HEK293T (cell line): ENCODE results near the gene QSOX2.

Source experiments
- CTCF ChIA-PET: fragments of 350-600 bp; formaldehyde crosslinking; extraction: SDS; loops from one replicate; lab custom pipeline; 2021; ENCODE audit warnings: antibody characterized with exemption, inconsistent platforms; lab: Yijun Ruan, JAX
- POLR2A ChIA-PET: fragments of 350-600 bp; formaldehyde crosslinking; extraction: SDS; loops from one replicate; lab custom pipeline; 2020; ENCODE audit warnings: antibody characterized with exemption, inconsistent platforms; lab: Yijun Ruan, JAX
- DNase-seq: peaks from one replicate; pipeline ENCODE4 v3.0.0; 2012; ENCODE audit warnings: mixed read lengths; ENCODE audit errors: extremely low spot score
- ARNT ChIP-seq: fragments of 450-650 bp; IDR thresholded peaks from 2 replicates; pipeline ENCODE4 v1.6.1; 2017; ENCODE audit warnings: mild to moderate bottlenecking
- BHLHE40 ChIP-seq: fragments of 450-650 bp; IDR thresholded peaks from 2 replicates; pipeline ENCODE4 v1.6.1; 2016; ENCODE audit warnings: mild to moderate bottlenecking, moderate library complexity, borderline replicate concordance
- CTBP1 ChIP-seq: fragments of 450-650 bp; IDR thresholded peaks from 2 replicates; pipeline ENCODE4 v1.6.1; 2016; ENCODE audit warnings: borderline replicate concordance
- ELF4 ChIP-seq: fragments of 450-650 bp; IDR thresholded peaks from 2 replicates; pipeline ENCODE4 v1.6.1; 2017; ENCODE audit warnings: antibody characterized with exemption
- FOXA1 ChIP-seq: fragments of 450-650 bp; IDR thresholded peaks from 2 replicates; pipeline ENCODE4 v1.6.1; 2016; ENCODE audit warnings: mild to moderate bottlenecking
- FOXK2 ChIP-seq: fragments of 450-650 bp; IDR thresholded peaks from 2 replicates; pipeline ENCODE4 v1.6.1; 2016; ENCODE audit warnings: mild to moderate bottlenecking
- FOXM1 ChIP-seq: fragments of 450-650 bp; IDR thresholded peaks from 2 replicates; pipeline ENCODE4 v1.6.1; 2017; ENCODE audit warnings: mild to moderate bottlenecking, borderline replicate concordance
- HDGF ChIP-seq: fragments of 450-650 bp; IDR thresholded peaks from 2 replicates; pipeline ENCODE4 v1.6.1; 2017; ENCODE audit warnings: antibody characterized with exemption, borderline replicate concordance
- L3MBTL2 ChIP-seq: fragments of 450-650 bp; conservative IDR thresholded peaks from 2 replicates; pipeline ENCODE4 v1.6.1; 2016; ENCODE audit warnings: mild to moderate bottlenecking
- LEF1 ChIP-seq: fragments of 450-650 bp; IDR thresholded peaks from 2 replicates; pipeline ENCODE4 v1.6.1; 2017; ENCODE audit warnings: mild to moderate bottlenecking, borderline replicate concordance
- NFRKB ChIP-seq: fragments of 450-650 bp; IDR thresholded peaks from 2 replicates; pipeline ENCODE4 v1.6.1; 2016; ENCODE audit warnings: mild to moderate bottlenecking, moderate library complexity
- PKNOX1 ChIP-seq: fragments of 450-650 bp; IDR thresholded peaks from 2 replicates; pipeline ENCODE4 v1.6.1; 2016
- SP1 ChIP-seq: fragments of 450-650 bp; IDR thresholded peaks from 2 replicates; pipeline ENCODE4 v1.6.1; 2017
- SUZ12 ChIP-seq: fragments of 450-650 bp; IDR thresholded peaks from 2 replicates; pipeline ENCODE4 v1.6.1; 2016; ENCODE audit warnings: mild to moderate bottlenecking
- TARDBP ChIP-seq: fragments of 450-650 bp; IDR thresholded peaks from 2 replicates; pipeline ENCODE4 v1.6.1; 2016
- ZNF384 ChIP-seq: fragments of 450-650 bp; IDR thresholded peaks from 2 replicates; pipeline ENCODE4 v1.6.1; 2016

Gene QSOX2

GRCh38 chr9:136171801-136172411, 73.7 kb downstream of the QSOX2 start:
- ChIA-PET CTCF (interaction anchor here (0.6 kb wide), 1 partner anchor 31 kb away, joined by 3 read pairs; no protein-coding TSS in a partner anchor), POLR2A (no interaction called here)
- TF ChIP-seq CTBP1 = no peak
- TF ChIP-seq PKNOX1 = no peak
- TF ChIP-seq FOXA1 = no peak
- no peak for TF ChIP-seq L3MBTL2
- TF ChIP-seq SUZ12 = no peak
- TF ChIP-seq TARDBP = no peak
- TF ChIP-seq ARNT = no peak
- no peak for TF ChIP-seq ZNF384
- TF ChIP-seq BHLHE40 = no peak
- no peak for TF ChIP-seq HDGF
- no peak for TF ChIP-seq SP1
- TF ChIP-seq LEF1 = no peak
- no peak for TF ChIP-seq NFRKB
- TF ChIP-seq FOXK2 = no peak
- no peak for TF ChIP-seq ELF4
- no peak for DNase-seq

- ChIA-PET CTCF (interaction anchor here (0.6 to 1.0 kb wide), 4 partner anchors 11 to 320 kb away, joined by 3 read pairs; no protein-coding TSS in a partner anchor), POLR2A (interaction anchor here (0.6 kb wide), 1 partner anchor 96 kb away, joined by 3 read pairs; no protein-coding TSS in a partner anchor)
- peak; percentile 45 for DNase-seq
- no peak for TF ChIP-seq SP1
- TF ChIP-seq LEF1 = no peak
- TF ChIP-seq ARNT = no peak
- TF ChIP-seq FOXK2 = no peak
- no peak for TF ChIP-seq ZNF384
- no peak for TF ChIP-seq FOXM1
- TF ChIP-seq NFRKB = no peak
- no peak for TF ChIP-seq BHLHE40
- no peak for TF ChIP-seq TARDBP
- TF ChIP-seq ELF4 = no peak
- TF ChIP-seq HDGF = no peak
- no peak for TF ChIP-seq L3MBTL2
- TF ChIP-seq CTBP1 = no peak
- no peak for TF ChIP-seq FOXA1
- no peak for TF ChIP-seq PKNOX1
- no peak for TF ChIP-seq SUZ12
Observed at GRCh38 chr9:136171009-136171800, 74.4 kb downstream of the QSOX2 start.

DNA sequence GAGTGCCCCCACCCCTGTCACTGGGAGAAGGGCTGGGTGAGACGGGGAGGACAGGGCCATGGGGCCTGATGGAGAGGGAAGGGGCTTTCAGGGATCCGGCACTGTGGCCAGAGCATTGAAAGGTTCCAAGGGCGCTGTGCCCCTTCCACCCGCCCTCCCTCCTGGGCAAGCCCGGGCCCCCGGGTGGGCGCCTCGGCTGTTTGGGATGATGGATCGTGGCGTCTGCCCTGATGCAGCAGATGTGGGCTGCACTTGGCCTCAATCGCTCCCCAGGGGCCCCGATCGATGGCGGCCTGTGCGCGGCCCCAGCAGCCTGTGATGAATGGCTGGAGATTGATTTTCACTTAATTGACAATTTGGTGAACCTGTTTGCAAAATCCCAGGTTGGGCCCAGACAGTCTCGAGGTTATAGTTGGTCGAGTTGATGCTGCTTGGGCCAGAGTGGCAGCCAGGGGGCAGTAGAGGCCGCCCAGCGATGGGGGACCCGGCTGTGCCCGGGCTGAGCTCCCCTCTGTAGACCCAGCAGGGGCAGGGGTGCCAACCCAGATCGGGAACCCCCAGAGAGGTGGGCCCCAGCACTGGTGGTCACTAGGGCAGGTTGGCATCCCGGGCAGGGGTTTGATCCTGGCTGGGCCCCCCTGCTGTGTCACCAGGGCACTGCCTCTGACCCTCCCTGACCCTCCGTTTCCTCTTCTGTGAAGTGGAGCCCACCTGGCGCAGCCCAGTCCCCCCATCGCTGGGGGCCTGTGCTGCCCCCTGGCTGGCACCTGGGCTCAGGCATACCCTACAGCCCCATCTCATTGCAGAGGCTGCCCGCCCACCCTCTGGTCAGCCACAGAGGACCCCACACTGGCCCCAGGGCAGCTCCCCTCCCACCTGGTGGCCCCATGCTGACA, 75.4 kb downstream of the QSOX2 start:
- POLR2A ChIA-PET = interaction anchor here (0.6 kb wide), 1 partner anchor 97 kb away, joined by 3 read pairs; no protein-coding TSS in a partner anchor
- TF ChIP-seq SUZ12 (no peak), TARDBP (no peak), ARNT (no peak), ZNF384 (no peak), PKNOX1 (no peak), L3MBTL2 (no peak), NFRKB (no peak), FOXA1 (no peak), FOXM1 (no peak), SP1 (no peak), FOXK2 (no peak), BHLHE40 (no peak), HDGF (no peak), LEF1 (no peak), ELF4 (no peak)
- DNase-seq = peak; percentile 74
- CTCF ChIA-PET = interaction anchor here (0.6 to 1.0 kb wide), 4 partner anchors 10 to 321 kb away, joined by 3 to 4 read pairs (median 3); no protein-coding TSS in a partner anchor

DNA sequence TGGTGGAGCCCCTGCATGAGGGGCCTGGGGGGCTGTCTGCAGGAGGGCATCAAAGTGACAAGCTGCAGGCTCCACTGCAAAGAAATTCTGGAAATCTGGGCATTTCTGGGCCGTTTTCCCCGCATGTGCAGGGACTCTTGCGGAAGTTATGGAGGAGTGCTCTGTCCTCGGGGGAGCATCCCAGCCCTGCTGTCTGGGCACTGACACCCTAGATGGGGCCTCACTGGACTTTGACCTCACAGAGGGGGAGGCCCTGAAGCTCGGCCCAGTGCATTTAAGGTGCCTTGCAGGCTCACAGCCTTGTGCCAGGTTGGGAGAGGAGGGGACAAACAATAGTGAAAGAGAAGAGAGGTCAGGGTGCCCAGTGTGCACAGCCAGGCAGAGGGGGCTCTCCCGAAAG, 76.1 kb downstream of the QSOX2 start:
- TF ChIP-seq PKNOX1 = no peak
- no peak for TF ChIP-seq NFRKB
- no peak for TF ChIP-seq FOXM1
- TF ChIP-seq CTBP1 = no peak
- no peak for TF ChIP-seq LEF1
- TF ChIP-seq L3MBTL2 = no peak
- no peak for TF ChIP-seq ZNF384
- no peak for TF ChIP-seq BHLHE40
- no peak for TF ChIP-seq SUZ12
- TF ChIP-seq HDGF = no peak
- no peak for TF ChIP-seq SP1
- no peak for TF ChIP-seq ARNT
- TF ChIP-seq ELF4 = no peak
- TF ChIP-seq TARDBP = no peak
- ChIA-PET POLR2A (no interaction called here), CTCF (no interaction called here)
- DNase-seq = no peak
